Panc1 (cell line): ENCODE results near the gene DNAJB7. TPM values are rescaled to one million over a fixed set of nuclear protein-coding genes. Genes with fewer than 3 reads are reported as not detected.
A peak's percentile ranks its signal among the peaks of the same experiment; 100 is the strongest.

ENCODE experiments used
- ATAC-seq: fragments of 200-7000 bp; cut with Tn5 transposase; 2 replicates; pipeline ENCODE4 v1.9.1; 2020; ENCODE audit warnings: mild to moderate bottlenecking, moderate library complexity
- BruUV-seq: library from RNA; stranded (reverse); fragments of 400-500 nt; replicated peaks from 2 replicates; lab custom pipeline; 2021; lab: Mats Ljungman, UMichigan
- CTCF ChIA-PET: fragments of 300-600 bp; sonication (Branson Sonifier 250); formaldehyde crosslinking; loops from one replicate; lab custom pipeline; 2022; ENCODE audit warnings: antibody characterized with exemption; lab: Charles Lee
- POLR2A ChIA-PET: fragments of 300-600 bp; sonication (Branson Sonifier 250); formaldehyde crosslinking; loops from one replicate; lab custom pipeline; 2022; ENCODE audit warnings: antibody characterized with exemption; lab: Charles Lee
- DNase-seq: peaks from one replicate; pipeline ENCODE4 v3.0.0-alpha.2; 2010; ENCODE audit warnings: low read depth, low spot score
- H3K27ac ChIP-seq: 2 replicates; pipeline ENCODE4 v1.5.1; 2011; ENCODE audit warnings: mild to moderate bottlenecking, low read length, inconsistent platforms
- H3K27me3 ChIP-seq: fragments of 200-500 bp; sonication (Bioruptor generic); 2 replicates; pipeline ENCODE4 v1.6.0; 2014; ENCODE audit warnings: low read length, inconsistent platforms; ENCODE audit not compliant: control insufficient read depth, insufficient read depth
- H3K36me3 ChIP-seq: fragments of 200-500 bp; sonication (Bioruptor generic); 2 replicates; pipeline ENCODE4 v1.5.1; 2014; ENCODE audit warnings: inconsistent platforms, mild to moderate bottlenecking, low read length, moderate library complexity; ENCODE audit not compliant: control insufficient read depth, insufficient read depth
- H3K4me1 ChIP-seq: 2 replicates; pipeline ENCODE4 v1.5.1; 2011; ENCODE audit warnings: inconsistent platforms, mild to moderate bottlenecking, low read length, moderate library complexity; ENCODE audit not compliant: control insufficient read depth, insufficient read depth
- H3K4me3 ChIP-seq, 2 experiments: 2 replicates each; pipeline ENCODE4 v1.5.1; 2011 to 2012; ENCODE audit warnings: low read depth in 2 of 2, low read length in 2 of 2, mild to moderate bottlenecking in 2 of 2, inconsistent platforms in 1 of 2, moderate library complexity in 1 of 2
- H3K9me3 ChIP-seq: fragments of 200-500 bp; sonication (Bioruptor generic); 2 replicates; pipeline ENCODE4 v1.5.1; 2014; ENCODE audit warnings: low read depth, mild to moderate bottlenecking, inconsistent platforms, low read length, moderate library complexity; ENCODE audit not compliant: control insufficient read depth, insufficient read depth
- POLR2AphosphoS5 ChIP-seq: IDR thresholded peaks from 2 replicates; pipeline ENCODE4 v1.6.1; 2012; ENCODE audit warnings: mild to moderate bottlenecking, low read depth, low read length, moderate library complexity
- SIN3A ChIP-seq: IDR thresholded peaks from 2 replicates; pipeline ENCODE4 v1.6.1; 2012; ENCODE audit warnings: low read depth, mild to moderate bottlenecking, low read length, moderate library complexity, borderline replicate concordance; ENCODE audit not compliant: insufficient read depth
- TCF7L2 ChIP-seq: IDR thresholded peaks from 2 replicates; pipeline ENCODE4 v1.6.1; 2011; ENCODE audit warnings: mild to moderate bottlenecking, low read depth, low read length, inconsistent platforms
- in situ Hi-C: cut with HindIII; loops from 2 replicates; pipeline ENCODE4 v1.10.0; 2016; ENCODE audit warnings: low sequenced_read_pairs, low pct_unique_long_range_greater_than_20kb
- intact Hi-C: fragments of 100-400 bp; cut with micrococcal nuclease; formaldehyde crosslinking; loops from one replicate; pipeline ENCODE4 v1.10.0; 2022; ENCODE audit not compliant: unreplicated experiment
- total RNA-seq: library from RNA; stranded (reverse); gene quantifications from one replicate; pipeline ENCODE4 v1.2.1, GENCODE V29; 2021; ENCODE audit not compliant: unreplicated experiment
- TF ChIP-seq, protein P1 (sequence below): fragments of 450-650 bp; IDR thresholded peaks from 2 replicates; pipeline ENCODE4 v1.5.1; 2017; ENCODE audit warnings: mild to moderate bottlenecking

Gene DNAJB7
- total RNA-seq, 1 experiment from 2014 or later, result not detected

DNA sequence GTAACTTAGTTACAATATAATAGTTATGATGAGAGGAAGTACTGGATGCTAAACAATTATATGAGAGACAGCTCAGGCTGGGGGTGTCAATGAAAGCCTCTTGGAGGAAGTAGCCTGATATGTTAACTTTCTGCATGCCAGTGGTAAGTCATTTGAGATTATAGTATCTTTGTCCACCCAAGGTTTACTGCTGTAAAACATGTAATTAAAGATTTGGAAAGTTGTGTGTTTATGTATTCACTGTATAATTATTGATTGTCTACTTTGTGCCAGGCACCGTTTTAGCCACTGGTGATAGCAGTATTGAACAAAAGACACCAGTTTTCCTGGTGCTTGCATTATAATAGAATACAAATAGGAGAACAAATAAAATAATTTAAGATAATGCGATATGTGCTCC lies 624 bp upstream of the DNAJB7 start:
- no peak for DNase-seq
- Histone ChIP-seq H3K27me3 (no peaks in the 10 kb centered on the region), H3K27ac (no peak overlapping the region), H3K36me3 (no peaks in the 10 kb centered on the region), H3K4me3 (no peak overlapping the region), H3K9me3 (no peaks in the 10 kb centered on the region), H3K4me1 (peaks cover 6% of the 10 kb centered on the region)
- intact Hi-C loops, result no loop called here
- ATAC-seq, result no peak
- POLR2A ChIA-PET, result no interaction called here
- CTCF ChIA-PET, result no interaction called here
- in situ Hi-C loops, result no loop called here
- TF ChIP-seq TCF7L2 (no peak), SIN3A (no peak), POLR2AphosphoS5 (no peak)
- TF ChIP-seq, protein P1, sequence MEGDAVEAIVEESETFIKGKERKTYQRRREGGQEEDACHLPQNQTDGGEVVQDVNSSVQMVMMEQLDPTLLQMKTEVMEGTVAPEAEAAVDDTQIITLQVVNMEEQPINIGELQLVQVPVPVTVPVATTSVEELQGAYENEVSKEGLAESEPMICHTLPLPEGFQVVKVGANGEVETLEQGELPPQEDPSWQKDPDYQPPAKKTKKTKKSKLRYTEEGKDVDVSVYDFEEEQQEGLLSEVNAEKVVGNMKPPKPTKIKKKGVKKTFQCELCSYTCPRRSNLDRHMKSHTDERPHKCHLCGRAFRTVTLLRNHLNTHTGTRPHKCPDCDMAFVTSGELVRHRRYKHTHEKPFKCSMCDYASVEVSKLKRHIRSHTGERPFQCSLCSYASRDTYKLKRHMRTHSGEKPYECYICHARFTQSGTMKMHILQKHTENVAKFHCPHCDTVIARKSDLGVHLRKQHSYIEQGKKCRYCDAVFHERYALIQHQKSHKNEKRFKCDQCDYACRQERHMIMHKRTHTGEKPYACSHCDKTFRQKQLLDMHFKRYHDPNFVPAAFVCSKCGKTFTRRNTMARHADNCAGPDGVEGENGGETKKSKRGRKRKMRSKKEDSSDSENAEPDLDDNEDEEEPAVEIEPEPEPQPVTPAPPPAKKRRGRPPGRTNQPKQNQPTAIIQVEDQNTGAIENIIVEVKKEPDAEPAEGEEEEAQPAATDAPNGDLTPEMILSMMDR, result no peak
- BruUV-seq, result no TSS peak

DNA sequence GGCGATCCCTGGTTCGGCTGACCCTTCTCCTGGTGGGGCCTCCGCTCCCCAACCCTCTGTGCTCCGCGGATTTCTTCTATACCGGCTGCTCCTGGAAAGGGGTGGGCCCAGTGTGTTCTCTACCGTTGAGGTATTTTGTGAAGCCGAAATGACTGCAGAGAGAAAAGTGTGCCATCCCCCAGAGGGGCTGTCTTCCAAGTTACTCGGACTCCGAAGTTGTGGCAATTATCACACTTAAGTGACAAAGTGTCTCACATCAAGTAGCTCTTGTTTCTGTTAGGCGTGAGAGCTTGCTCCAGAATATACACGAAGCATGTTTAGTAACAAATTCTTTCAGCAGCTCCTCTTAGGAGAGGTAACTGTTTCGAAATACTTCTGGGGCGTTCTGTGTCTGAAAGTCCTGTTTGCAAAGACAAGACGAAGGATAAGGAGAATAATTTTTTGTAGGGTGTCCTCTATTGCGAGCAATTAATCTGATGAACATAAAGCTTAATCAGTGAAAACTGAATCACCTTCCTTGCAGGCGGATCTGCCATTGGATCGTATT lies 4.5 kb downstream of the DNAJB7 start:
- Histone ChIP-seq H3K4me3 (peak overlapping the region; percentile 66 to 84), H3K27me3 (no peaks in the 10 kb centered on the region), H3K36me3 (peaks cover 7% of the 10 kb centered on the region), H3K27ac (peak overlapping the region; percentile 86), H3K4me1 (peaks cover 27% of the 10 kb centered on the region), H3K9me3 (no peaks in the 10 kb centered on the region)
- in situ Hi-C loops, result no loop called here
- intact Hi-C loops, result no loop called here
- POLR2A ChIA-PET, result interaction anchor here (0.6 to 0.8 kb wide), 3 partner anchors 9 to 161 kb away, joined by 3 to 8 read pairs (median 3); no protein-coding TSS in a partner anchor
- TF ChIP-seq, protein P1, result no peak
- TF ChIP-seq TCF7L2, result no peak
- no peak for TF ChIP-seq POLR2AphosphoS5
- peak; percentile 19 for ATAC-seq
- no peak for DNase-seq
- CTCF ChIA-PET, result no interaction called here
- BruUV-seq, result TSS peak; percentile 65

DNA sequence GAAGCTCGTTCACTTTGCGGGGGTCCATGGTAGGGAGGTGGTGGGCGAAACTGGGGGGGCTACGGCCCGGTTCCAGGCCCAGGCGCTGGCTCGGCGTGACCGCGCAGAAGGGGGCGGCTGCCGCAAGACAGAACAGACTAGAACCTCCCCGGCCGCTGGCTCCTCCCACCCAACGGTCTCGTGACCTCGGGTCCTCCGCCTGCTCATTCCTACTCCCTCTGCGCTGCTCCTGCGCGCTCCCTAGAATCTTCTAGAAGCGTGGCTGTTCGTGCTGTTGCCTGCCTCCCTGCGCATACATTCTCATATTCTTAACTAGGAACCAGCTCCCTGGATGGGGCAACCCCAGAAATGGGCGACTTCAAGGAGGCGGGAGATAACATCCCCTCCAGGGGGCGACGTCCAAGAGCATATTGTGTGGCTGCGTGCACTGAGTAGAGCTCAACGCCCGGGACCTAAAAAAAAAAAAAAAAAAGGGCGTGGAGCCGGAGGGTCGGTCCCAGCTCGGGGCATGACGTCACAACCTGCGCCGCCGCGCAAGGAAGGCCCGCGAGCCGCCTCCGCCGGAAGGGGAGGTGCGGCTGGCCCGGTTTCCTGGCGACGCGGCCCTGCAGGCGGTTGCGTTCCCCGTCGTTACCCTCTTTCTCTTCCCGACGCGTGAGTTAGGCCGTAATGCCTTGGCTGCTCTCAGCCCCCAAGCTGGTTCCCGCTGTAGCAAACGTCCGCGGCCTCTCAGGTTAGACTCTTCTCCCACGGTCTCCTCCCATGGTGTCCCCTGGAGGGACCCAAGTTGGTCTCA lies 5.2 kb downstream of the DNAJB7 start, which contains the start of the genes ST13 and XPNPEP3:
TSS of gene ST13 (minus strand) at position 127 of the 796 bp plus-strand sequence. CDS start at position 28, 99 bp downstream.
TSS of gene XPNPEP3 (plus strand) at position 636 of the 796 bp plus-strand sequence. CDS start at position 670, 34 bp downstream.
- in situ Hi-C loops (no loop called here), intact Hi-C loops (no loop called here)
- TF ChIP-seq POLR2AphosphoS5 (peak; percentile 51; the same call in 1 of the 2 replicates), TCF7L2 (no peak), SIN3A (peak; percentile 83; the same call in 1 of the 2 replicates)
- Histone ChIP-seq H3K9me3 (no peaks in the 10 kb centered on the region), H3K4me1 (peaks cover 29% of the 10 kb centered on the region), H3K27me3 (no peaks in the 10 kb centered on the region), H3K4me3 (peak within 1 kb of the TSS; percentile 66 to 84), H3K36me3 (peaks cover 7% of the 10 kb centered on the region), H3K27ac (peak within 1 kb of the TSS; percentile 86)
- POLR2A ChIA-PET, result interaction anchor here (0.5 to 0.6 kb wide), 6 partner anchors 10 to 161 kb away, joined by 3 to 7 read pairs (median 4); no protein-coding TSS in a partner anchor
- ATAC-seq (peak; percentile 98), DNase-seq (peak; percentile 82)
- CTCF ChIA-PET, result no interaction called here
- BruUV-seq, result no TSS peak
